HG03575 (cell line): ENCODE measurements around the gene NKRF.

ENCODE experiments used
- ATAC-seq: cut with Tn5 transposase; IDR thresholded peaks from one replicate; pipeline ENCODE4 v1.9.1; 2021; ENCODE audit not compliant: unreplicated experiment, insufficient number of reproducible peaks, low FRiP score; ENCODE audit errors: extremely low read depth

Gene NKRF

DNA sequence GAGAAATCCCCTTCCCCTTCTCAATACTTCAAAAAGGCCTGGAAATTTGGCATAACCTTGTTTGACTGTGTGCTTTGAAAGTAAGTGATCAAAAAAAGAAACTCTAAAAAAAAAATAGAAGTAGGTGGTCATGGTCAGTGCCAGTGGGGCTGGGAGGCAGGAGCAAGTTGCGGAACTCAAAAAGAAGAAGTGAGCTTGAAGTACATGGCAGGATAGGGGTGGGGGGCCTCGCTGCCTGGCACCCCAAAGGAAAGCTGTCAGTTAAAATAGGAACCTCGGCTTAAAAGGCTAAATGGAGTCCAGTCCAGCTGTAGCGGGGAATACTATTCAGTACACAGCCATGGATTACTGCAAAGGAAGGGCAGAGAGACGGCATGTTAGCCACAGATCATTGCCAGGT is 12.2 kb upstream of the NKRF start:
- no peak for ATAC-seq

GRCh38 chrX:119617517-119618164 is 11.4 kb upstream of the NKRF start:
- ATAC-seq, result no peak

DNA sequence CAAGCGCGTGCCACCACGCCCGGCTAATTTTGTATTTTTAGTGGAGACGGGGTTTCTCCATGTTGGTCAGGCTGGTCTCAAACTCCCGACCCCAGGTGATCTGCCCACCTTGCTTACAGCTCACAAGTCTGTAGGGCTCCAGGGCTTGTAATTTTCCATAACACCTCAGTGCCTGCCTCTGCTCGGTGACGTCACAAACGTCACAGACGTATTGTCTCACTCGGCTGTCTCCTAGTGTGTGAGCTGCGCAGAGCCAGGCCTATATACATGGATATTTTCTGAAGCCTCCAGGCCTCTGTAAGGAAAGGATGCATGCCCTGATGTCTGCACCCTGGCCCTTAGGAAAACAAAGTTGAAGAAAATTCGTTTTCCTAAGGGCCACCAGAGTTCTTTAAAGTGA is 8.6 kb upstream of the NKRF start:
- no peak for ATAC-seq

GRCh38 chrX:119607018-119607389 is 780 bp upstream of the NKRF start:
- ATAC-seq, result no peak

GRCh38 chrX:119605464-119606279 is 552 bp downstream of the NKRF start:
- no peak for ATAC-seq

- no peak for ATAC-seq
Measured at GRCh38 chrX:119604766-119605463, 1.3 kb downstream of the NKRF start.

GRCh38 chrX:119602701-119603255 is 3.4 kb downstream of the NKRF start:
- no peak for ATAC-seq

- no peak for ATAC-seq
Measured at GRCh38 chrX:119589810-119590209, 16.4 kb downstream of the NKRF start.

GRCh38 chrX:119583431-119584059 is 22.7 kb downstream of the NKRF start:
- no peak for ATAC-seq

- ATAC-seq, result no peak
Measured at GRCh38 chrX:119579414-119579813, 26.8 kb downstream of the NKRF start.

- no peak for ATAC-seq
Measured at GRCh38 chrX:119574394-119575266, 31.6 kb downstream of the NKRF start, which contains the start of gene UBE2A. Gene UBE2A, plus strand, starts transcription at chrX:119574563. Its CDS starts 149 bp downstream, at chrX:119574712.

DNA sequence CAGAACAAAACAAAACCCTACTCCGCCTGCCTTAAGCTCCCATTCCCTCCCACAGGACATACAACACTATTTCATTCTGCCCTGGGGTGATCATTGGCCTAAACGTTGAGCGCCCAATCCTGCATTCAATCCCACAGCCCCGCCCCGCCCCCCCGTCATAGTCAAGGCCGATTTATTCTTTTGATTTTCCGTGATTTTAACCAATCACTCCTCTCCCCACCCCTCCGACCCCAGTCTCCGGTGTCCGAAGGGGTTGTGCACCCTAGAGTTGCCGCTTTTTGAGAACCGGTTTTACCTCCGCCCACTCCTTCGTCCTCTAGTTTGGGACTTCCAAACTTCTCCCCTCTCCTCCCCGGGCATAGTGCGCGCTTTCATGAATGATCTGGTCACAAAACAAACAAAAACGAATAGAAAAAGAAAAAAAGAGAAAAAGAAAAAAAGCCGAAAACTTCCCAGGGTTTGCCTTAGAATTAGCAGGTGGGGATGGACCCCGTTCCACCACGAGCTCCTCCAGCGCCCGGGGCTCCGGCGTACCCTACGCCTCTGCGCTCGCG is 32.3 kb downstream of the NKRF start:
- no peak for ATAC-seq

GRCh38 chrX:119573222-119573621 is 33.0 kb downstream of the NKRF start:
- ATAC-seq, result no peak

GRCh38 chrX:119570351-119570835 is 35.8 kb downstream of the NKRF start:
- no peak for ATAC-seq

GRCh38 chrX:119565107-119565663 is 41.0 kb downstream of the NKRF start, which contains the start of gene STEEP1:
Gene STEEP1, minus strand, starts transcription at chrX:119565409. Its CDS starts 54 bp downstream, at chrX:119565355.
- ATAC-seq, result no peak

DNA sequence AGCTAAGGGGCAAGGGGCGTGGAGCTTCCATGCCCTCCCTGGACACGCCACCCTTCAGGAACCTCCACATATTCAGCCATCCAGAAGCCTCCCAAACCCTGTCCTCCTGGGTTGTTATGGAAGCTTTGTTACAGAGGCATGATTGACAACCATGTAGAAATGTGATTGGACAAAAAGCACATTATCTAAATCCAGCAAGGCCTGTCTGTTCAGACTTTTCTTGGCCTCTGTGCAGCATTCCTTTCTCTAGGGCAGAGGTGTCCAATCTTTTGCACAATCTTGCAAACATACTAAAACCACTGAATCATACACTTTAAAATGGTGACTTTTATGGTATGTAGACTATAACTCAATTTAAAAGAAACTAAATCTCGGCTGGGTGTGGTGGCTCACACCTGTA is 53.7 kb downstream of the NKRF start:
- ATAC-seq, result no peak

- ATAC-seq, result no peak
Measured at GRCh38 chrX:119549327-119550016, 56.8 kb downstream of the NKRF start.
